Panc1 (cell line): ENCODE measurements around the gene CHRNA5. TPM values are rescaled to one million over a fixed set of nuclear protein-coding genes. Genes with fewer than 3 reads are reported as not detected.

Experiments used
- ATAC-seq: fragments of 200-7000 bp; cut with Tn5 transposase; 2 replicates; pipeline ENCODE4 v1.9.1; 2020; ENCODE audit warnings: mild to moderate bottlenecking, moderate library complexity
- BruUV-seq: library from RNA; stranded (reverse); fragments of 400-500 nt; replicated peaks from 2 replicates; lab custom pipeline; 2021; lab: Mats Ljungman, UMichigan
- CTCF ChIA-PET: fragments of 300-600 bp; sonication (Branson Sonifier 250); formaldehyde crosslinking; loops from one replicate; lab custom pipeline; 2022; ENCODE audit warnings: antibody characterized with exemption; lab: Charles Lee
- POLR2A ChIA-PET: fragments of 300-600 bp; sonication (Branson Sonifier 250); formaldehyde crosslinking; loops from one replicate; lab custom pipeline; 2022; ENCODE audit warnings: antibody characterized with exemption; lab: Charles Lee
- DNase-seq: peaks from one replicate; pipeline ENCODE4 v3.0.0-alpha.2; 2010; ENCODE audit warnings: low read depth, low spot score
- H3K27ac ChIP-seq: 2 replicates; pipeline ENCODE4 v1.5.1; 2011; ENCODE audit warnings: mild to moderate bottlenecking, low read length, inconsistent platforms
- H3K27me3 ChIP-seq: fragments of 200-500 bp; sonication (Bioruptor generic); 2 replicates; pipeline ENCODE4 v1.6.0; 2014; ENCODE audit warnings: low read length, inconsistent platforms; ENCODE audit not compliant: control insufficient read depth, insufficient read depth
- H3K36me3 ChIP-seq: fragments of 200-500 bp; sonication (Bioruptor generic); 2 replicates; pipeline ENCODE4 v1.5.1; 2014; ENCODE audit warnings: inconsistent platforms, mild to moderate bottlenecking, low read length, moderate library complexity; ENCODE audit not compliant: control insufficient read depth, insufficient read depth
- H3K4me1 ChIP-seq: 2 replicates; pipeline ENCODE4 v1.5.1; 2011; ENCODE audit warnings: inconsistent platforms, mild to moderate bottlenecking, low read length, moderate library complexity; ENCODE audit not compliant: control insufficient read depth, insufficient read depth
- H3K4me3 ChIP-seq, 2 experiments: 2 replicates each; pipeline ENCODE4 v1.5.1; 2011 to 2012; ENCODE audit warnings: low read depth in 2 of 2, low read length in 2 of 2, mild to moderate bottlenecking in 2 of 2, inconsistent platforms in 1 of 2, moderate library complexity in 1 of 2
- H3K9me3 ChIP-seq: fragments of 200-500 bp; sonication (Bioruptor generic); 2 replicates; pipeline ENCODE4 v1.5.1; 2014; ENCODE audit warnings: low read depth, mild to moderate bottlenecking, inconsistent platforms, low read length, moderate library complexity; ENCODE audit not compliant: control insufficient read depth, insufficient read depth
- POLR2AphosphoS5 ChIP-seq: IDR thresholded peaks from 2 replicates; pipeline ENCODE4 v1.6.1; 2012; ENCODE audit warnings: mild to moderate bottlenecking, low read depth, low read length, moderate library complexity
- SIN3A ChIP-seq: IDR thresholded peaks from 2 replicates; pipeline ENCODE4 v1.6.1; 2012; ENCODE audit warnings: low read depth, mild to moderate bottlenecking, low read length, moderate library complexity, borderline replicate concordance; ENCODE audit not compliant: insufficient read depth
- TCF7L2 ChIP-seq: IDR thresholded peaks from 2 replicates; pipeline ENCODE4 v1.6.1; 2011; ENCODE audit warnings: mild to moderate bottlenecking, low read depth, low read length, inconsistent platforms
- in situ Hi-C: cut with HindIII; loops from 2 replicates; pipeline ENCODE4 v1.10.0; 2016; ENCODE audit warnings: low sequenced_read_pairs, low pct_unique_long_range_greater_than_20kb
- intact Hi-C: fragments of 100-400 bp; cut with micrococcal nuclease; formaldehyde crosslinking; loops from one replicate; pipeline ENCODE4 v1.10.0; 2022; ENCODE audit not compliant: unreplicated experiment
- total RNA-seq: library from RNA; stranded (reverse); gene quantifications from one replicate; pipeline ENCODE4 v1.2.1, GENCODE V29; 2021; ENCODE audit not compliant: unreplicated experiment
- TF ChIP-seq, protein P1 (sequence below): fragments of 450-650 bp; IDR thresholded peaks from 2 replicates; pipeline ENCODE4 v1.5.1; 2017; ENCODE audit warnings: mild to moderate bottlenecking
- TF ChIP-seq, protein P2 (sequence below), 2 experiments: IDR thresholded peaks; 2 replicates each; pipeline ENCODE4 v1.6.1; 2011 to 2012; ENCODE audit warnings: low read depth in 2 of 2, control low read depth in 1 of 2, low read length in 1 of 2, mild to moderate bottlenecking in 1 of 2, moderate library complexity in 1 of 2; ENCODE audit not compliant: insufficient read depth in 1 of 2

The CHRNA5 gene
- total RNA-seq, 1 experiment from 2014 or later = 52.4 TPM

DNA sequence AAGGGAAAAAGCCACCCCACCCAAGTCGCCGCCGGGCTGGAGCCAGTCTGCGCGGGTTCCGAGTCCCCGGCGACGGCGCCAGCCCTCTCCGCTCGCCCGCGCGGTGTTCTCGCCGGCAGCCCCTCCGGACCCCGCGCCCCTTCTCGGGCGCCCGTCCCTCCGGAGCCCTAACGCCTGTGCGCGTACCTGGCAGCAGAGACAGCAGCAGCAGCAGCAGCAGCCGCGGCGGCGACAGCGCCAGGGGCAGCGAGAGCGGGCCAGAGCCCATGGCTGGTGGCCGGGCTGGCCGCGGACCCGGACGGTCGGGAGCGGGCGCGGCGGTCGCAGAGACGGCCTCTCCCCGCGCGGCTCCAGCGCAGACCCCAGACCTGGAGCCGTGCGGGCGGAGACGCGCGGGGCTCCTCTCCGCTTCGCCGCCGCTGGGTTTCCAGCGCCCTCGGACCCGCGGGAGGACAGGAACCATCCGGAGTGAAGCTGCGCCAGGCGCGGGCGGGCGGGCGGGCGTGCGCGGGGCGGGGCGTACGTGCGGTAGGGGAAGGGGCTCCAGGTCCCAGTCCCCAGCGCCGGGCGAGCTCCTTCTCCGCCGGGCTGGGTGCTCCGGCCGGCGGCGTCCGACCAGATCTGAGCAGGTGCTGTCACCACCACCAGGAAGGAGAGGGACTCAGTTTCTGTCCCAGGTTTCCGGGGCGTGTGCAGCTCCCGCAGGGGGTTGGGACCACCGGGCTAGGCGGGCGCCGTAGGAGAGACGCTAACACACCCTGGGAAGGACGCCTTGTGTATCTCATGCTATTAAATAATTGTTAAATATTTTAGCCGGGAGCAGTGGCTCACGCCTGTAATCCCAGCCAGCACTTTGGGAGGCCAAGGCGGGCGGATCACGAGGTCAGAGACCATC lies 55.5 kb downstream of the CHRNA5 start, which contains the start of gene CHRNA3:
Gene CHRNA3, minus strand, starts transcription at position 470 of the 895 bp plus-strand sequence. Its CDS starts 202 bp downstream, at position 268.
- no peaks in the 10 kb centered on the region for H3K36me3 ChIP-seq
- peaks cover 7% of the 10 kb centered on the region; the same call in 1 of the 2 replicates for H3K4me1 ChIP-seq
- ATAC-seq (peak; percentile 57), DNase-seq (no peak)
- H3K4me3 ChIP-seq = peak within 1 kb of the TSS; percentile 39 to 40
- BruUV-seq = no TSS peak
- CTCF ChIA-PET = interaction anchor here (0.7 kb wide), 1 partner anchor 56 kb away, joined by 3 read pairs; the partner anchor contains the start of gene CHRNA5
- TF ChIP-seq, protein P1, sequence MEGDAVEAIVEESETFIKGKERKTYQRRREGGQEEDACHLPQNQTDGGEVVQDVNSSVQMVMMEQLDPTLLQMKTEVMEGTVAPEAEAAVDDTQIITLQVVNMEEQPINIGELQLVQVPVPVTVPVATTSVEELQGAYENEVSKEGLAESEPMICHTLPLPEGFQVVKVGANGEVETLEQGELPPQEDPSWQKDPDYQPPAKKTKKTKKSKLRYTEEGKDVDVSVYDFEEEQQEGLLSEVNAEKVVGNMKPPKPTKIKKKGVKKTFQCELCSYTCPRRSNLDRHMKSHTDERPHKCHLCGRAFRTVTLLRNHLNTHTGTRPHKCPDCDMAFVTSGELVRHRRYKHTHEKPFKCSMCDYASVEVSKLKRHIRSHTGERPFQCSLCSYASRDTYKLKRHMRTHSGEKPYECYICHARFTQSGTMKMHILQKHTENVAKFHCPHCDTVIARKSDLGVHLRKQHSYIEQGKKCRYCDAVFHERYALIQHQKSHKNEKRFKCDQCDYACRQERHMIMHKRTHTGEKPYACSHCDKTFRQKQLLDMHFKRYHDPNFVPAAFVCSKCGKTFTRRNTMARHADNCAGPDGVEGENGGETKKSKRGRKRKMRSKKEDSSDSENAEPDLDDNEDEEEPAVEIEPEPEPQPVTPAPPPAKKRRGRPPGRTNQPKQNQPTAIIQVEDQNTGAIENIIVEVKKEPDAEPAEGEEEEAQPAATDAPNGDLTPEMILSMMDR = no peak
- no peak for TF ChIP-seq POLR2AphosphoS5
- TF ChIP-seq, protein P2, sequence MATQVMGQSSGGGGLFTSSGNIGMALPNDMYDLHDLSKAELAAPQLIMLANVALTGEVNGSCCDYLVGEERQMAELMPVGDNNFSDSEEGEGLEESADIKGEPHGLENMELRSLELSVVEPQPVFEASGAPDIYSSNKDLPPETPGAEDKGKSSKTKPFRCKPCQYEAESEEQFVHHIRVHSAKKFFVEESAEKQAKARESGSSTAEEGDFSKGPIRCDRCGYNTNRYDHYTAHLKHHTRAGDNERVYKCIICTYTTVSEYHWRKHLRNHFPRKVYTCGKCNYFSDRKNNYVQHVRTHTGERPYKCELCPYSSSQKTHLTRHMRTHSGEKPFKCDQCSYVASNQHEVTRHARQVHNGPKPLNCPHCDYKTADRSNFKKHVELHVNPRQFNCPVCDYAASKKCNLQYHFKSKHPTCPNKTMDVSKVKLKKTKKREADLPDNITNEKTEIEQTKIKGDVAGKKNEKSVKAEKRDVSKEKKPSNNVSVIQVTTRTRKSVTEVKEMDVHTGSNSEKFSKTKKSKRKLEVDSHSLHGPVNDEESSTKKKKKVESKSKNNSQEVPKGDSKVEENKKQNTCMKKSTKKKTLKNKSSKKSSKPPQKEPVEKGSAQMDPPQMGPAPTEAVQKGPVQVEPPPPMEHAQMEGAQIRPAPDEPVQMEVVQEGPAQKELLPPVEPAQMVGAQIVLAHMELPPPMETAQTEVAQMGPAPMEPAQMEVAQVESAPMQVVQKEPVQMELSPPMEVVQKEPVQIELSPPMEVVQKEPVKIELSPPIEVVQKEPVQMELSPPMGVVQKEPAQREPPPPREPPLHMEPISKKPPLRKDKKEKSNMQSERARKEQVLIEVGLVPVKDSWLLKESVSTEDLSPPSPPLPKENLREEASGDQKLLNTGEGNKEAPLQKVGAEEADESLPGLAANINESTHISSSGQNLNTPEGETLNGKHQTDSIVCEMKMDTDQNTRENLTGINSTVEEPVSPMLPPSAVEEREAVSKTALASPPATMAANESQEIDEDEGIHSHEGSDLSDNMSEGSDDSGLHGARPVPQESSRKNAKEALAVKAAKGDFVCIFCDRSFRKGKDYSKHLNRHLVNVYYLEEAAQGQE (IDR thresholded peaks at IDR 0.05; ENCODE audit: insufficient read depth in 1 of 2, low read depth in 2 of 2, low read length in 1 of 2) = no peak
- no peak for TF ChIP-seq SIN3A
- no peak for TF ChIP-seq TCF7L2
- intact Hi-C loops = no loop called here
- in situ Hi-C loops = no loop called here
- H3K27me3 ChIP-seq = peaks cover 5% of the 10 kb centered on the region
- H3K27ac ChIP-seq = no peak within 1 kb of the TSS
- no peaks in the 10 kb centered on the region for H3K9me3 ChIP-seq
- POLR2A ChIA-PET = no interaction called here

DNA sequence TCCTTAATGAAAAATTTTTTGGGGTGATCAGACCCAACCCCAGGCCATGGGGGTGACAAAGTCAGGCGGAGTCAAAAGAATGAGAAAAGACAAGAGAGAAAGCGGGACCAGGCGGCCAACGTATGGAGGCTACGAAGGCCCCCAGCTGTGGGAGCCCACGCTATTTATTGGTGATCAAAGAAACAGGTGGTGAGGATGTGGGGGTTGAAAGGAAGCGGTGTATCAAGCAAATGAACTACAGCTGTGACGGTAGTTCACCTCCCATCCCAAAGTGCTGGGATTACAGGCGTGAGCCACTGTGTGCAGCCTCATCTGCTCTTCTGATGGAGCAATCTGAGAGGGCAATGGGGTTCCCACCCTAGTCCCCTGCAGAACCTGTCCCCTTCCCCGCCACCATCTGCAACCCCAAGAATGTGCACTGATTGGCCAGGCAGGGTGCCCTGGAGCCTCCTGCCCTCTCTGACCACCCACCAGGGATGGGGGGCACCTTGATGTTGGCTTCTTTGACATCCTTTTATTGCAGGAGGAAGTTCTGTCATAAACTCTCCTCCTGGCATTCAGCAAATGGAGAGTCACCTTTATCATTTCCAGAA lies 56.6 kb downstream of the CHRNA5 start:
- intact Hi-C loops (no loop called here), in situ Hi-C loops (no loop called here)
- POLR2A ChIA-PET = interaction anchor here (0.7 kb wide), 1 partner anchor 104 kb away, joined by 3 read pairs; no protein-coding TSS in a partner anchor
- CTCF ChIA-PET = interaction anchor here (0.7 kb wide), 1 partner anchor 57 kb away, joined by 3 read pairs; the partner anchor contains the start of gene CHRNA5
- Histone ChIP-seq H3K4me3 (no peak overlapping the region), H3K36me3 (no peaks in the 10 kb centered on the region), H3K4me1 (peaks cover 7% of the 10 kb centered on the region; the same call in 1 of the 2 replicates), H3K9me3 (no peaks in the 10 kb centered on the region), H3K27me3 (peaks cover 5% of the 10 kb centered on the region), H3K27ac (no peak overlapping the region)
- ATAC-seq (no peak), DNase-seq (no peak)
- TF ChIP-seq, protein P2 (IDR thresholded peaks at IDR 0.05; ENCODE audit: insufficient read depth in 1 of 2, low read depth in 2 of 2, low read length in 1 of 2) = no peak
- TF ChIP-seq POLR2AphosphoS5 (no peak), SIN3A (no peak), TCF7L2 (no peak)
- TF ChIP-seq, protein P1 = no peak
- BruUV-seq = no TSS peak
